H1 (cell line): ENCODE data around the gene SLC6A2. TPM values are rescaled to one million over a fixed set of nuclear protein-coding genes. Genes with fewer than 3 reads are reported as not detected.

Experiments
- ASH2L ChIP-seq: fragments of 200-600, 300-600 bp; sonication (generic); IDR thresholded peaks from one replicate; pipeline ENCODE4 v1.7.1; 2017; ENCODE audit warnings: low read length
- CHD7 ChIP-seq: fragments of 300-600 bp; sonication (generic); IDR thresholded peaks from 2 replicates; pipeline ENCODE4 v1.7.1; 2012; ENCODE audit warnings: low read length, moderate library complexity, mild to moderate bottlenecking, inconsistent platforms; ENCODE audit not compliant: insufficient replicate concordance
- KDM5A ChIP-seq: fragments of 200-600 bp; IDR thresholded peaks from 2 replicates; pipeline ENCODE4 v1.7.1; 2012; ENCODE audit warnings: mild to moderate bottlenecking, low read length, inconsistent platforms, mixed read lengths
- polyA plus RNA-seq, 7 experiments: library from polyadenylated mRNA; depleted of rRNA in 3 of 7; stranded (reverse) in 5 of 7; unstranded in 2 of 7; fragments of >200 nt in 5 of 7; fragments of 200-250 nt in 2 of 7; gene quantifications; 1 replicate in 5 of 7; 2 replicates in 1 of 7; 4 replicates in 1 of 7; pipeline versions ENCODE4 v1.2.1 to v1.2.3, GENCODE V29; 2011 to 2013; ENCODE audit warnings: missing spikeins in 2 of 7, mixed read lengths in 2 of 7
- total RNA-seq: library from RNA; stranded (reverse); fragmentation: NEBNext Ultra II Directional; extraction: Animal tissue kit (Norgen Biotek cat#: 25700); gene quantifications from 2 replicates; pipeline ENCODE4 v1.2.1, GENCODE V29; 2021

SLC6A2 gene
- total and polyA plus RNA-seq, 2 of the 8 experiments (the other 6 are each of a cell fraction or from before 2014, with no cell fraction given), result 0.35 TPM; not detected in 1

GRCh38 chr16:55638256-55638655 lies 17.5 kb upstream of the SLC6A2 start (continued):
- no peak for TF ChIP-seq CHD7
- no peak for TF ChIP-seq KDM5A
- TF ChIP-seq ASH2L, result no peak
